IPS-20b (cell line): ENCODE measurements around the gene LPIN2.
A peak's percentile ranks its signal among the peaks of the same experiment; 100 is the strongest.

Experiments
- H3K27ac ChIP-seq: one replicate; pipeline ENCODE4 v1.5.1; 2013; ENCODE audit warnings: low read length
- H3K27me3 ChIP-seq: 2 replicates; pipeline ENCODE4 v1.6.1; 2013; ENCODE audit warnings: mild to moderate bottlenecking, low read length, inconsistent platforms; ENCODE audit not compliant: insufficient read depth
- H3K36me3 ChIP-seq: 2 replicates; pipeline ENCODE4 v1.6.1; 2013; ENCODE audit warnings: low read depth, mild to moderate bottlenecking, inconsistent platforms, low read length, moderate library complexity; ENCODE audit not compliant: insufficient read depth
- H3K4me1 ChIP-seq: 2 replicates; pipeline ENCODE4 v1.6.1; 2013; ENCODE audit warnings: mild to moderate bottlenecking, control low read depth, inconsistent platforms, low read length, moderate library complexity; ENCODE audit not compliant: insufficient read depth
- H3K4me3 ChIP-seq: 2 replicates; pipeline ENCODE4 v1.5.1; 2013; ENCODE audit warnings: mild to moderate bottlenecking, low read length, inconsistent platforms
- H3K9ac ChIP-seq: 2 replicates; pipeline ENCODE4 v1.6.1; 2013; ENCODE audit warnings: low read depth, mild to moderate bottlenecking, inconsistent platforms, low read length, moderate library complexity
- H3K9me3 ChIP-seq: 2 replicates; pipeline ENCODE4 v1.6.1; 2013; ENCODE audit warnings: mild to moderate bottlenecking, low read depth, low read length, inconsistent platforms; ENCODE audit not compliant: insufficient read depth

Gene LPIN2

GRCh38 chr18:2985628-2986027, 27.3 kb downstream of the LPIN2 start:
- H3K4me3 ChIP-seq = no peak overlapping the region
- H3K27me3 ChIP-seq = no peaks in the 10 kb centered on the region
- no peaks in the 10 kb centered on the region for H3K9me3 ChIP-seq
- H3K27ac ChIP-seq = no peak overlapping the region
- no peak overlapping the region for H3K9ac ChIP-seq
- peaks cover 28% of the 10 kb centered on the region; the same call in 1 of the 2 replicates for H3K4me1 ChIP-seq
- H3K36me3 ChIP-seq = no peaks in the 10 kb centered on the region

DNA sequence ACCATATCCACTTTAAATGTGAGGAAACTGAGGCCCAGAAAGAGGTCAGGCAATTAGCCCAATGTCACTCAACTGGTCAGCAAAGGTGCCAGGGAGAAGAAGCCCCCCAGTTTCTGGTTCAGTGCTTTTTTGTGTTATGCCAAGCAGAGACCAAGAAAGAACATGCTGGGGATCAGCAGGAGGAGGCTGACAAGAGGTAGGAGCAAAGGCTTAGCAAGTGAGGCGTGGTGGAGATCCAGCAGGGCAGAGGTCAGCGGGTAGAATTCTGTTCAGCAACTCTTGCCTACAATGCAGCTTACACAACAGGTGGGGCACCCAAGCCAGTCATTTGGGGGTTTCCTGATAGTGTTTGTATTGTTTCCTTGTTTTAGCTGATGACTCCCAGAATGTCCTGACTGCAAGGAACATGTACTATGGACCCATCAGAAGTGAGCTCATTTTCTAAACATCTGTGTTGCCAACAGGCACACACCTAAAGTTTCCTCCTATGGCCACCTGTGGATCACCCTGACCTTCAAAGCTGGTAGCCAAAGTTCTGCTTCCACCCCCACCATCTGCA, 28.2 kb downstream of the LPIN2 start:
- Histone ChIP-seq H3K9me3 (no peaks in the 10 kb centered on the region), H3K4me1 (peaks cover 32% of the 10 kb centered on the region; the same call in 1 of the 2 replicates), H3K27me3 (no peaks in the 10 kb centered on the region), H3K4me3 (no peak overlapping the region), H3K36me3 (no peaks in the 10 kb centered on the region), H3K9ac (no peak overlapping the region), H3K27ac (no peak overlapping the region)

DNA sequence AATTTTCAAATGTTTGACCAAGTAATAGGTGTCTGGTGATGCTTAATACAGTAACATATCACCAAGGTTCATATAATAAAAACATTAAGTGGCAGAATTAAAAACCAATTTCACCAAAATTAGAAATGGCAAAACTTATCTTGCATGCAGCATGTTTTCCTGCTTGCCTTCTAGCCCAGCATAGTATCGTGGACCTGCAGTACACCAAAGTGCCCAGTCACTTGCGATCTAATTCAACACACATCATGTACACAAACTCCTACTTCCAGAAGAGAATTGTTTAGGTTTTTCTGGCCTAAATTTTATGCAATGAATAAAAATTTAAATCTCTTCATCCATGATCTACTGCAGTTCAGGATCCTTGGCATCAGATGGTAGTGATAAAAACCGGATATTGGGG, 28.9 kb downstream of the LPIN2 start:
- Histone ChIP-seq H3K4me1 (peaks cover 32% of the 10 kb centered on the region; the same call in 1 of the 2 replicates), H3K9me3 (no peaks in the 10 kb centered on the region), H3K9ac (no peak overlapping the region), H3K27me3 (no peaks in the 10 kb centered on the region), H3K27ac (no peak overlapping the region), H3K36me3 (no peaks in the 10 kb centered on the region), H3K4me3 (no peak overlapping the region)

DNA sequence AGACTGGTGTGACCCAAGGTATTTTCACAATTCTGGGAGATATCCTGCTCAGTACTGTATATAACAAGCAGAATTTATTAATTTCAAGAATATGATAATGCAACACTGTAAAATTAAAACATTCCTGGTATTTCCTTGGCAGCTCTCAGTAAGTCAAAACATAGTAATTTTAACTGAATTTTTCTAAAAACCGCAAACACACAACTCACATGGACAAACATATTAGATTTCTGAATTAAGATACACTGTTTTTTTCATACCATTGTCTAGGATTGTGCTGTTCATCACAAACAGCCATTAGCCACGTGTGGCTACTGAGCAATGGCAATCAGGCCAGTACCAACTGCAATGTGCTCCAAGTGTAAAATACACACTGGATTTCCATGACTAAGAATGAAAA, 29.6 kb downstream of the LPIN2 start:
- Histone ChIP-seq H3K4me3 (no peak overlapping the region), H3K27ac (no peak overlapping the region), H3K9me3 (no peaks in the 10 kb centered on the region), H3K4me1 (peaks cover 32% of the 10 kb centered on the region; the same call in 1 of the 2 replicates), H3K27me3 (no peaks in the 10 kb centered on the region), H3K9ac (no peak overlapping the region), H3K36me3 (no peaks in the 10 kb centered on the region)

GRCh38 chr18:2982452-2983269, 30.3 kb downstream of the LPIN2 start:
- Histone ChIP-seq H3K9ac (no peak overlapping the region; the same call in 1 of the 2 replicates), H3K36me3 (no peaks in the 10 kb centered on the region), H3K27me3 (no peaks in the 10 kb centered on the region), H3K4me1 (peaks cover 32% of the 10 kb centered on the region; the same call in 1 of the 2 replicates), H3K9me3 (no peaks in the 10 kb centered on the region), H3K4me3 (no peak overlapping the region), H3K27ac (no peak overlapping the region)

GRCh38 chr18:2982022-2982421, 30.9 kb downstream of the LPIN2 start:
- no peaks in the 10 kb centered on the region for H3K9me3 ChIP-seq
- H3K4me3 ChIP-seq = no peak overlapping the region
- H3K36me3 ChIP-seq = no peaks in the 10 kb centered on the region
- peaks cover 32% of the 10 kb centered on the region; the same call in 1 of the 2 replicates for H3K4me1 ChIP-seq
- no peak overlapping the region; the same call in 1 of the 2 replicates for H3K9ac ChIP-seq
- H3K27me3 ChIP-seq = no peaks in the 10 kb centered on the region
- H3K27ac ChIP-seq = no peak overlapping the region

GRCh38 chr18:2981212-2981728, 31.7 kb downstream of the LPIN2 start:
- Histone ChIP-seq H3K4me3 (peak overlapping the region; percentile 17; the same call in 1 of the 2 replicates), H3K27ac (no peak overlapping the region), H3K36me3 (no peaks in the 10 kb centered on the region), H3K27me3 (no peaks in the 10 kb centered on the region), H3K4me1 (peaks cover 32% of the 10 kb centered on the region; the same call in 1 of the 2 replicates), H3K9ac (no peak overlapping the region; the same call in 1 of the 2 replicates), H3K9me3 (no peaks in the 10 kb centered on the region)

- H3K4me1 ChIP-seq = peaks cover 32% of the 10 kb centered on the region; the same call in 1 of the 2 replicates
- H3K4me3 ChIP-seq = no peak overlapping the region
- H3K9me3 ChIP-seq = no peaks in the 10 kb centered on the region
- no peaks in the 10 kb centered on the region for H3K36me3 ChIP-seq
- no peak overlapping the region for H3K27ac ChIP-seq
- no peak overlapping the region for H3K9ac ChIP-seq
- H3K27me3 ChIP-seq = no peaks in the 10 kb centered on the region
These were observed 32.8 kb downstream of the LPIN2 start for GRCh38 chr18:2979871-2980790.

DNA sequence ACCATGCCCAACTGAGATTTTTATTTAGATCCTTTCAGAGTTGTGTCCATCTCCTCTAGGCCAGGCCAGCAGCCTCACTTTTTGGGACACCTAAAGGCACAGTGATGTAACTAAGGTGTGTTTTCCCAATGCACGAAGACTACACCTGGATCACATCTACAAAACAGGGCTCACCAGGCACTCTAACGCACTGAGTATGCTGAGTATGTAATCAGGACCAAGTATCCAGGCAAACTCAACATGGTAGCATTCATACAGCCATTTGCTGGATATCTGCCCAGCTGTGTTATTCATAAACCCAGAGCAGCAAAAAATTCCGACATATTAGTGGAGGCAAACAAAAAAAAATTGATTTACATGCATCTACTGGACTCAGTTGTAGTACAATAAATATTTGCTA, 33.8 kb downstream of the LPIN2 start:
- no peak overlapping the region for H3K9ac ChIP-seq
- no peaks in the 10 kb centered on the region for H3K9me3 ChIP-seq
- H3K36me3 ChIP-seq = no peaks in the 10 kb centered on the region
- H3K27ac ChIP-seq = no peak overlapping the region
- no peaks in the 10 kb centered on the region for H3K27me3 ChIP-seq
- H3K4me1 ChIP-seq = peaks cover 32% of the 10 kb centered on the region; the same call in 1 of the 2 replicates
- H3K4me3 ChIP-seq = no peak overlapping the region

DNA sequence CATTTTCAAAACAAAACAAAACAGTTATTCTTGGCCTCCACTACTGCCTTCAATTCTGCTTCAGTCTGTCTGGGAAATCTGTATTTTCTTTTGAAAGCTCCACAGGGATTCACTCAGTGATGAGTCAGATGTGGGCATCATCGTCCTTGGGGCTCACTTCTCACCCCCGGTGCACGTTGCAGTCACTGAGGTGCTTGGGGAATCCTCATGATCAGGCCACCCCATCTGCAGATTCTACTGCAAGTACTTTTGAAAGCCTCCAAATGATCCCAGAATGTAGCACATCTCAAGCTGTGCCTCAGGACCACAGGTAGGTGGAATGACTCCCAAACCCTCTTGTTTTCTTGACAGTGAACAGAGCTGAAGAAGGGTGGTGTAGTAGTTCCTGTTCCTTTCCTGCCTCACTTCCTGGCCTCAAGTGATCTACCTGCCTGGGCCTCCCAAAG, 34.3 kb downstream of the LPIN2 start:
- Histone ChIP-seq H3K27me3 (no peaks in the 10 kb centered on the region), H3K27ac (no peak overlapping the region), H3K9me3 (no peaks in the 10 kb centered on the region), H3K9ac (no peak overlapping the region), H3K36me3 (no peaks in the 10 kb centered on the region), H3K4me3 (no peak overlapping the region), H3K4me1 (peaks cover 32% of the 10 kb centered on the region; the same call in 1 of the 2 replicates)

DNA sequence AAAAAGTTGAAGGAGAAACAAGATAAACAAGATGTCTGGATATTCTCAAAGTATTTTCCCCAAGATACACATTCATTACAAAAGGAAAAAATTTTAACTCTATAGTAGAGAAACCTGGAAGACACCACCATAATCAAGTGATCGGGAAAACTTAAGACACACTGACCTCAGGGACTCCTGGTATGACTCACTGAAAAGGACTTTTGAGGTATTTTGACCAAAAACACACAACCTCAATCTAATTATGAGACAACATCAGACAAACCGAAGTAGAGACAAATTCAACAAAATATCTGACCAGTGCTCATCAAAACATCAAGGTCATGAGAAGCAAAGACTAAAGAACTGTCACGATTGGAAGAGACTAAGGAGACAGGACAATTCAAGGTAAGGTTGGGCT, 34.7 kb downstream of the LPIN2 start:
- H3K27ac ChIP-seq = no peak overlapping the region
- no peaks in the 10 kb centered on the region for H3K36me3 ChIP-seq
- no peaks in the 10 kb centered on the region for H3K27me3 ChIP-seq
- H3K9ac ChIP-seq = no peak overlapping the region
- H3K4me3 ChIP-seq = no peak overlapping the region
- H3K9me3 ChIP-seq = no peaks in the 10 kb centered on the region
- H3K4me1 ChIP-seq = peaks cover 29% of the 10 kb centered on the region; the same call in 1 of the 2 replicates
